ENCODE data around the gene NFATC4. TPM values are rescaled to one million over a fixed set of nuclear protein-coding genes. Genes with fewer than 3 reads are reported as not detected.
A peak's percentile ranks its signal among the peaks of the same experiment; 100 is the strongest.

Gene NFATC4
- total and polyA plus RNA-seq, 2 experiments from 2014 or later, result 84.8 to 96.9 TPM

GRCh38 chr14:24390701-24391468 is 22.9 kb downstream of the NFATC4 start:
- Histone ChIP-seq H3K36me3 (ENCODE audit: low read depth) (no peaks in the 10 kb centered on the region), H3F3A (ENCODE audit: insufficient read depth) (no peaks in the 10 kb centered on the region), H3K79me2 (ENCODE audit: insufficient read depth) (no peaks in the 10 kb centered on the region), H3K9me3 (ENCODE audit: low read depth) (no peaks in the 10 kb centered on the region), H3K4me1 (ENCODE audit: insufficient read depth) (peaks cover under 1% of the 10 kb centered on the region; the same call in 1 of the 2 replicates), H3K9me2 (ENCODE audit: insufficient read depth) (no peaks in the 10 kb centered on the region), H3K4me2 (ENCODE audit: unreplicated experiment) (no peak overlapping the region), H3K9ac (no peak overlapping the region), H3K27ac (no peak overlapping the region), H3K4me3 (no peak overlapping the region), H2AFZ (no peak overlapping the region), H3K27me3 (replicated peaks; ENCODE audit: insufficient read depth) (no peaks in the 10 kb centered on the region), H4K20me1 (ENCODE audit: insufficient read depth) (no peaks in the 10 kb centered on the region)
- no peak for DNase-seq
- no peak for TF ChIP-seq EZH2phosphoT487 (IDR thresholded peaks at IDR 0.05; ENCODE audit: insufficient read depth, low read depth)
- TF ChIP-seq EZH2 (IDR thresholded peaks at IDR 0.05; ENCODE audit: insufficient read depth, poor library complexity, severe bottlenecking), result no peak
- in situ Hi-C loops (cut with MboI), result no loop called here
- WGBS, 2 experiments (ENCODE audit: low coverage in 1 of 2, low lambda C conversion rate in 2 of 2, missing lambda C conversion rate in 2 of 2), result 66 to 68% methylated on average over 6 of the region's 6 CpGs

DNA sequence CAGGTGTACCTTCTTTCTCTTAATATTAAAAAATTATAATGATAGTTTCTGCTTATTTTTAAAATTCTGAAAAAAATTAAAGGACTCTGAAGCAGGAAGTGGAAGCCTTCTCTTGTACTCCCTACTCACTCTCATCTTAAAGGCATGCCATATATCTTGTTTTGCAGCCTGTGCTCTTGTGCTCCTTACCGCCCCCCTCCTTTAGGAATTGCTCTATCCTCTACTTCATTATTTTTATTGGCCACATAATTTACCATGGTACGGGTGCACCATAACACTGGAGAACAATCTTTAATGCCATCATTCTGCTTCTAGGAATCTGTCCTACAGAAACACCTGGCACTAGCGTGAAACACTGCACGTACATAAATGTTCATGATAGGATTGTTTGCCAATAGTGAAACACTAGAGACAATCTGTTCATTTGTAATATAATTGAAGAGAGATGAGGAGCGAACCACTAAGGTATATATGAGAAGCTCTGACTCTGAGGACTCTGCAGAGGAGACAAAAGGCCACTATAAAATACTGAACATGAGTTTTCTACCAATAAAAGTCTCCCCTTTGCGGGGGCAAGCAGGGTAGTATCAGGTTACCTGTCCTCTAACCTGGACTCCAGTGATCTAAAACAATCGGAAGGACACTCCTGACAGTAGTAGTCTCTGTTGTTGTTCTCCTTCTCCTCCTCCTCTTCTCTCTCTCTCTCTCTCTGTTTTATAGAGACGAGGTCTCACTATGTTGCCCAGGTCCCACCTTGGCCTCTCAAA is 24.5 kb downstream of the NFATC4 start:
- DNase-seq, result peak; percentile 58
- WGBS, 2 experiments (ENCODE audit: low coverage in 1 of 2, low lambda C conversion rate in 2 of 2, missing lambda C conversion rate in 2 of 2), result 63 to 64% methylated on average over 8 of the region's 8 CpGs
- Histone ChIP-seq H3K4me1 (ENCODE audit: insufficient read depth) (peaks cover 9% of the 10 kb centered on the region; the same call in 1 of the 2 replicates), H3K9me2 (ENCODE audit: insufficient read depth) (no peaks in the 10 kb centered on the region), H3F3A (ENCODE audit: insufficient read depth) (no peaks in the 10 kb centered on the region), H3K27ac (no peak overlapping the region), H3K27me3 (replicated peaks; ENCODE audit: insufficient read depth) (no peaks in the 10 kb centered on the region), H3K4me2 (ENCODE audit: unreplicated experiment) (no peak overlapping the region), H3K9me3 (ENCODE audit: low read depth) (no peaks in the 10 kb centered on the region), H3K79me2 (ENCODE audit: insufficient read depth) (no peaks in the 10 kb centered on the region), H3K36me3 (ENCODE audit: low read depth) (no peaks in the 10 kb centered on the region), H3K4me3 (no peak overlapping the region), H3K9ac (no peak overlapping the region), H4K20me1 (ENCODE audit: insufficient read depth) (no peaks in the 10 kb centered on the region), H2AFZ (peak overlapping the region; percentile 13; the same call in 1 of the 2 replicates)
- TF ChIP-seq EZH2 (IDR thresholded peaks at IDR 0.05; ENCODE audit: insufficient read depth, poor library complexity, severe bottlenecking) (no peak), EZH2phosphoT487 (IDR thresholded peaks at IDR 0.05; ENCODE audit: insufficient read depth, low read depth) (no peak)
- in situ Hi-C loops (cut with MboI), result no loop called here

- no peak for TF ChIP-seq EZH2phosphoT487 (IDR thresholded peaks at IDR 0.05; ENCODE audit: insufficient read depth, low read depth)
- TF ChIP-seq EZH2 (IDR thresholded peaks at IDR 0.05; ENCODE audit: insufficient read depth, poor library complexity, severe bottlenecking), result no peak
- no peaks in the 10 kb centered on the region for H4K20me1 ChIP-seq (ENCODE audit: insufficient read depth)
- H3K36me3 ChIP-seq (ENCODE audit: low read depth), result no peaks in the 10 kb centered on the region
- no peak overlapping the region for H3K4me2 ChIP-seq (ENCODE audit: unreplicated experiment)
- no peaks in the 10 kb centered on the region for H3K79me2 ChIP-seq (ENCODE audit: insufficient read depth)
- in situ Hi-C loops (cut with MboI), result no loop called here
- no peaks in the 10 kb centered on the region for H3K9me3 ChIP-seq (ENCODE audit: low read depth)
- H3K9me2 ChIP-seq (ENCODE audit: insufficient read depth), result no peaks in the 10 kb centered on the region
- no peak overlapping the region for H3K9ac ChIP-seq
- no peak for DNase-seq
- no peak overlapping the region for H3K4me3 ChIP-seq
- WGBS, 2 experiments (ENCODE audit: low coverage in 1 of 2, low lambda C conversion rate in 2 of 2, missing lambda C conversion rate in 2 of 2), result 33% methylated on average over 3 of the region's 3 CpGs
- H3F3A ChIP-seq (ENCODE audit: insufficient read depth), result no peaks in the 10 kb centered on the region
- no peaks in the 10 kb centered on the region for H3K27me3 ChIP-seq (replicated peaks; ENCODE audit: insufficient read depth)
- peaks cover 9% of the 10 kb centered on the region; the same call in 1 of the 2 replicates for H3K4me1 ChIP-seq (ENCODE audit: insufficient read depth)
- no peak overlapping the region for H2AFZ ChIP-seq
- H3K27ac ChIP-seq, result no peak overlapping the region
Observed at GRCh38 chr14:24394275-24394674, 26.3 kb downstream of the NFATC4 start.

DNA sequence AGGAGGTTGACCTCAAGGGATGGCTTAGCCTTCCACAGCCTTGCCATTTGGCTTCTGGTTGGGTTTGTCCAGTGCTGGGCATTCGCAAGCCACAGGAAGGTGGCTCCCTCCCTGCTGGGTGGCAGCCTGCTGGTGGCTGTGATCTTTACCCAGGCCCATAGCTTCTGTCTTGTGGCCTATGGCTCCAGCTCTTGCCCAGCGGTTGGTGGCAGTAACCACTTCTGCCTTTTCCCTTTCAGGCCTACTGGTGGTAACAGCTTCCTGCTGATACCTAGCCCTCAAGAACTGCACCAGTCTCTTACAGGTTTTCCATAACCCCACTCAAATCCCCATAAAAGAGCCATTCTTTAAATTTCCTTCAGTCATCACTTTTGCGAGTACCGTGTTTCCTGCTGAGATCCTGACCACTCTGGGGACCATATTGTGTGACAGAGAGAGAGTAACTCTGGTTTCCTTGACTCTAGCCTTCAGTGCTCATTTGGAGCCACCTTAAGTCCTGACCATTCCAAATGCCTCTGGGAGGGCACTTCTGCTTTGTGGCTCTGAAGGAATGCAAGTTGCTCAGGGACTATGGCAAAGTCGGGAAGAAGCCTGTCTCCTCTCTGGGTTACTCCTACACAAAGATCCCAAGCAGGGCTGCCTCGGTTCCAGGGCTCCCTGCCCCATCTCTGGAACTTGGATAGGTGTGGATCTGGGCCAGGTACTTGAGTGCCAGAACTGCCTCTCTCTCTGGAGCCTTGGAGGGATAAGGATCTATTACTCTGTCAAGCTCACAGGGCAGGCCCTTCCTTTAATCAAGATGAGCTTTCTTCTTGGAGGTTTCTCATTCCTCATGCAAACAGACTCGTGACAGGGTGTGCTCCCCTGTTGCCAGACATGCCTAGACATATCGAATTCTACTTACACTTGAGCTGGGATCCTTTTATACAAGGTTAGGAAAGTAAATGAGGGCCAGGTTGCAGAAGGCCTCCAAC is 27.9 kb downstream of the NFATC4 start:
- DNase-seq, result peak; percentile 30
- Histone ChIP-seq H3K9me2 (ENCODE audit: insufficient read depth) (no peaks in the 10 kb centered on the region), H3K79me2 (ENCODE audit: insufficient read depth) (no peaks in the 10 kb centered on the region), H3K36me3 (ENCODE audit: low read depth) (no peaks in the 10 kb centered on the region), H4K20me1 (ENCODE audit: insufficient read depth) (no peaks in the 10 kb centered on the region), H2AFZ (peak overlapping the region; percentile 44), H3F3A (ENCODE audit: insufficient read depth) (no peaks in the 10 kb centered on the region), H3K4me1 (ENCODE audit: insufficient read depth) (peaks cover 9% of the 10 kb centered on the region; the same call in 1 of the 2 replicates), H3K4me2 (ENCODE audit: unreplicated experiment) (no peak overlapping the region), H3K9ac (no peak overlapping the region), H3K4me3 (no peak overlapping the region), H3K9me3 (ENCODE audit: low read depth) (no peaks in the 10 kb centered on the region), H3K27me3 (replicated peaks; ENCODE audit: insufficient read depth) (no peaks in the 10 kb centered on the region), H3K27ac (0 out of 2 replicates have a peak overlapping the region, but pooled peaks have one; percentile 9)
- in situ Hi-C loops (cut with MboI), result no loop called here
- 49 to 54% methylated on average over 8 of the region's 8 CpGs for WGBS, 2 experiments (ENCODE audit: low coverage in 1 of 2, low lambda C conversion rate in 2 of 2, missing lambda C conversion rate in 2 of 2)
- TF ChIP-seq EZH2 (IDR thresholded peaks at IDR 0.05; ENCODE audit: insufficient read depth, poor library complexity, severe bottlenecking), result no peak
- TF ChIP-seq EZH2phosphoT487 (IDR thresholded peaks at IDR 0.05; ENCODE audit: insufficient read depth, low read depth), result no peak
